Transverse colon (tissue), 4 donors: Measurements from ENCODE around the gene DCAF10.
"Not testable (repeated sequence)": the region's sequence is repeated elsewhere in the genome, so short reads cannot be mapped to it uniquely, and the experiment has no call there.

Experiments
- EP300 ChIP-seq: sonication (generic); formaldehyde crosslinking; IDR thresholded peaks from one replicate; pipeline ENCODE4 v1.6.1; 2017; ENCODE audit warnings: antibody characterized with exemption, low read depth
- POLR2A ChIP-seq: fragments of 450-650 bp; IDR thresholded peaks from one replicate; pipeline ENCODE4 v1.6.1; 2016; ENCODE audit warnings: antibody characterized with exemption, mild to moderate bottlenecking, moderate library complexity
- POLR2AphosphoS5 ChIP-seq, 3 donors: sonication (generic); formaldehyde crosslinking; IDR thresholded peaks; one replicate each; pipeline ENCODE4 v1.6.1; 2016; ENCODE audit warnings: antibody characterized with exemption in 3 of 3
- TF ChIP-seq, protein P1 (sequence below), 5 experiments: fragments of 200-600 bp in 3 of 5; fragments of 450-650 bp in 2 of 5; sonication (generic) in 3 of 5; IDR thresholded peaks; 1 replicate in 2 of 5; 2 replicates in 3 of 5; pipeline ENCODE4 v1.5.1; 2016 to 2017; ENCODE audit warnings: antibody characterized with exemption in 5 of 5, inconsistent platforms in 3 of 5, mild to moderate bottlenecking in 2 of 5, moderate library complexity in 1 of 5

DNA sequence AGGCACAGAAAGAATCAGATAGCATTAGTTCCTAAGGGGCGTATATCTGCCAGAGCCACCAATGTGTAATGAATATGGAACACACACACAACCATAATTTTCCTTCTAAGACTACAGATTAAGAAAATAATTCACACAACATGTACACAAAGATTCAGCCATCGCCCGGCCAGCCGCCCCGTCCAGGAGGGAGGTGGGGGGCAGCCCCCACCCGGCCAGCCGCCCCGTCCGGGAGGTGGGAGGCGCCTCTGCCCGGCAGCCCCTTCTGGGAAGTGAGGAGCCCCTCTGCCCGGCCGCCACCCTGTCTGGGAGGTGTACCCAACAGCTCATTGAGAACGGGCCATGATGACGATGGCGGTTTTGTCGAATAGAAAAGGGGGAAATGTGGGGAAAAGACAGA is 90.4 kb downstream of the DCAF10 start:
- not testable (repeated sequence) for TF ChIP-seq POLR2A; POLR2AphosphoS5 (IDR thresholded peaks at IDR 0.05); EP300
- TF ChIP-seq, protein P1, sequence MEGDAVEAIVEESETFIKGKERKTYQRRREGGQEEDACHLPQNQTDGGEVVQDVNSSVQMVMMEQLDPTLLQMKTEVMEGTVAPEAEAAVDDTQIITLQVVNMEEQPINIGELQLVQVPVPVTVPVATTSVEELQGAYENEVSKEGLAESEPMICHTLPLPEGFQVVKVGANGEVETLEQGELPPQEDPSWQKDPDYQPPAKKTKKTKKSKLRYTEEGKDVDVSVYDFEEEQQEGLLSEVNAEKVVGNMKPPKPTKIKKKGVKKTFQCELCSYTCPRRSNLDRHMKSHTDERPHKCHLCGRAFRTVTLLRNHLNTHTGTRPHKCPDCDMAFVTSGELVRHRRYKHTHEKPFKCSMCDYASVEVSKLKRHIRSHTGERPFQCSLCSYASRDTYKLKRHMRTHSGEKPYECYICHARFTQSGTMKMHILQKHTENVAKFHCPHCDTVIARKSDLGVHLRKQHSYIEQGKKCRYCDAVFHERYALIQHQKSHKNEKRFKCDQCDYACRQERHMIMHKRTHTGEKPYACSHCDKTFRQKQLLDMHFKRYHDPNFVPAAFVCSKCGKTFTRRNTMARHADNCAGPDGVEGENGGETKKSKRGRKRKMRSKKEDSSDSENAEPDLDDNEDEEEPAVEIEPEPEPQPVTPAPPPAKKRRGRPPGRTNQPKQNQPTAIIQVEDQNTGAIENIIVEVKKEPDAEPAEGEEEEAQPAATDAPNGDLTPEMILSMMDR (IDR thresholded peaks at IDR 0.05): not testable (repeated sequence)
